Stimulated activated CD4-positive, alpha-beta T cell treated with anti-CD3 and anti-CD28 coated beads, TNF-alpha, amount 100 ng/mL, for 48 hours (primary cell): Measurements from ENCODE around the gene OR52W1.

Source experiments
- DNase-seq, 3 donors: peaks; one replicate each; pipeline ENCODE4 v3.0.0-alpha.2; 2020; ENCODE audit warnings: low read depth in 3 of 3

The OR52W1 gene, protein sequence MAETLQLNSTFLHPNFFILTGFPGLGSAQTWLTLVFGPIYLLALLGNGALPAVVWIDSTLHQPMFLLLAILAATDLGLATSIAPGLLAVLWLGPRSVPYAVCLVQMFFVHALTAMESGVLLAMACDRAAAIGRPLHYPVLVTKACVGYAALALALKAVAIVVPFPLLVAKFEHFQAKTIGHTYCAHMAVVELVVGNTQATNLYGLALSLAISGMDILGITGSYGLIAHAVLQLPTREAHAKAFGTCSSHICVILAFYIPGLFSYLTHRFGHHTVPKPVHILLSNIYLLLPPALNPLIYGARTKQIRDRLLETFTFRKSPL

DNA sequence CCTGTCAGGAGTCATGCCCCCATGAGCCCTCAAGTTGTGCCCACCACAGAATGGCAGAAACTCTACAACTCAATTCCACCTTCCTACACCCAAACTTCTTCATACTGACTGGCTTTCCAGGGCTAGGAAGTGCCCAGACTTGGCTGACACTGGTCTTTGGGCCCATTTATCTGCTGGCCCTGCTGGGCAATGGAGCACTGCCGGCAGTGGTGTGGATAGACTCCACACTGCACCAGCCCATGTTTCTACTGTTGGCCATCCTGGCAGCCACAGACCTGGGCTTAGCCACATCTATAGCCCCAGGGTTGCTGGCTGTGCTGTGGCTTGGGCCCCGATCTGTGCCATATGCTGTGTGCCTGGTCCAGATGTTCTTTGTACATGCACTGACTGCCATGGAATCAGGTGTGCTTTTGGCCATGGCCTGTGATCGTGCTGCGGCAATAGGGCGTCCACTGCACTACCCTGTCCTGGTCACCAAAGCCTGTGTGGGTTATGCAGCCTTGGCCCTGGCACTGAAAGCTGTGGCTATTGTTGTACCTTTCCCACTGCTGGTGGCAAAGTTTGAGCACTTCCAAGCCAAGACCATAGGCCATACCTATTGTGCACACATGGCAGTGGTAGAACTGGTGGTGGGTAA, at the start of gene OR52W1:
OR52W1 (plus strand) TSS at position 51 of the 637 bp plus-strand sequence; CDS start at position 51, 0 bp downstream.
- DNase-seq, result no peak

DNA sequence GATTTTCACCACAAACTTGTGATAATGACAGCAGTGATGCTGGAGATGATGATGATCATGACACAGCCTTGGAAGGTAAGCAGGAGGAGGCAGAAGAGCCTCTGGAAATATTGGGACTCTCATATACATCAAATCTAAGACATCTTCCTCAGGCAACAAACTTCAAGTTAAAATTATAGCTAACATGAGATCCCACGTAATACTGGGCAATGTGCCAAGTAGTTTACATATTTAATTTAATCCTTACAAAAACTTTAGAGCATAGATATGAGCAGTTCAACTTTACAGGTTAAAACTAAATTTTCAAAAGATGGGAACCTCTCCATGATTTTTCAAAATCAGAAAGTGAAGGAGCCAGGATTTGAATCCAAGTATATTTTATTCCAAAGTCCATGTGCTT, 47.9 kb upstream of the OR52W1 start:
- DNase-seq, result no peak

DNA sequence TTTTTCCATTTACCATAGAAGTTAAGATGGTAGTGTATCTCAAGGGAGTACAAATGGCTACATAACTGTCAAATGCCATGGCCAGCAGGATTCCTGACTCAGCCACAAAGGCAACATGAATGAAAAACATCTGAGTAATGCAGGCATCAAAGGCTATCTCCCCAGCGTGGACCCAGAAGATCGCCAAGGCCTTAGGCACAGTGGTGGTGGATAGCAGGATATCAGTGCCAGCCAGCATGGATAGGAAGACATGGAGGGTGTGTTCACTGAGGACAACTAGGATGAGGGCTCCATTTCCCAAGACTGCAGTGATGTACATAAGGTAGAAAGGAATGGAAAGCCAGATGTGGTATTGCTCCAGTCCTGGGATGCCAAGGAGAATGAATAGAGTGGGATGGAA, 46.9 kb upstream of the OR52W1 start:
- DNase-seq, result no peak

DNA sequence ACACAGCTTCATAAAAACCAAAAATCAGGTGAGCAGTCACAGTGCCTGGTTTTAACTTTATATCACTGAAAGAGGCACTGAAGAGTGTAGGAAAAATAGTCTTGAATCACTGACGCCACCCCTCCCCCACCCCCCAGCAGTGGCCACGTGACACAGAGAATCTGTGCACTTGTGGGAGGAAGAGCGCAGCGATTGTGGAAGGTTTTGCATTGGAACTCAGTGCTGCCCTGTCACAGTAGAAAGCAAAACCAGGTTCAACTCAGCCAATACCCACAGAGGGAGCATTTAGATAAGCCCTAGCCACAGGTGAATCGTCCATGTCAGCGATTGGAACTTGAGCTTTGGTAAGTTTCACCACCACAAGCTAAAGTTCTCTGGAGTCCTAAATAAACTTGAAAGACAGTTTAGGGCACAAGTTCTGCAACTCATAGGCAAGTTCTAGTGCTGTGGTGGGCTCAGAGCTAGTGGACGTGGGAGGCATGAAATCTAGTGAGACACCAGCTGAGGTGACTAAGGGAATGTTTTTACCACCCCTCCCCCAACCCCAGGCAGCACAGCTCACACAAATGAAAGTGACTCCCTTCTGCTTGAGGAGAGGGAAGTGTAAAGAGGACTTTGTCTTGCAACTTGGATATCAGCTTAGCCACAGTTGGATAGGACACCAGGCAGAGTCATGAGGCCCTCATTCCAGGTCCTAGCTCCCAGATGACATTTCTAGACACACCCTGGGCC, 42.2 kb upstream of the OR52W1 start:
- no peak for DNase-seq

DNA sequence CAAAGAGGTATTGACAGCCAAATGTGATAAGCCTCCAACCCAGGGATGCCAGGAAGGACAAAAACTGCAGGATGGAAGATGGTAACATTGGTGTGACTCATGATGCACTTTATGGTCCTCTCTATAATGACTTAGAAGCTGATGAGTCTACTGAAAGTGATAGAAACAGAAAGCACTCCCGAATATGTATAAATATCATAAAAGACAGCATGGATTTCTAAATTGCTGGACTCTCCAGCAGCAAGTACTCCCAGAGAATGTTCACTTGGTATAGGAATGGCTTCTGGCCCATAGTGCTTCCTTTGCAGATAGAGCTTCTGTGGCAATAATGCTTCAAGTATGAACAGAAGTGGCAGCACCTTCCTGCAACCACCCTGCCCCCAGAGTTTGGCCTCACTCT, 28.8 kb upstream of the OR52W1 start, which contains the start of gene OR52B2:
OR52B2 (minus strand) TSS at position 101 of the 400 bp plus-strand sequence; CDS start at position 101, 0 bp downstream.
- DNase-seq, result no peak

DNA sequence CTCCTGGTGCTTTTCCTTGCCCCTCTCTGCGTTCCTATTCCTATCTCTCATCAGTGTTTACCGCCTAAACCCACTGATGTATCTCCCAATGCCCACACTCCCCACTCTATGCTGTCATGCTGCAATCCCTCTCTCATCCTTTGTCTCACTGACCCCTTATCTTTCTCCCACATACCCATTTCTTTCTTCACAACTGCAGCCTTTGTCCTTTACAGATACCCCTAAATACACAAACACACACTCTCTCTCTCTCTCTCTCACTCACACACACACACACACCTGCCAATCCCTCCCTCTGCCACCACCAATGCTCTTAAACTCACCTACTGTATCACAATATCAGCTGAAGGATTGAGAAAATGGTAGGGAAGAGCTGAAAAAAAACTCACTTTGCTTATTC, 23.6 kb upstream of the OR52W1 start:
- DNase-seq, result no peak

DNA sequence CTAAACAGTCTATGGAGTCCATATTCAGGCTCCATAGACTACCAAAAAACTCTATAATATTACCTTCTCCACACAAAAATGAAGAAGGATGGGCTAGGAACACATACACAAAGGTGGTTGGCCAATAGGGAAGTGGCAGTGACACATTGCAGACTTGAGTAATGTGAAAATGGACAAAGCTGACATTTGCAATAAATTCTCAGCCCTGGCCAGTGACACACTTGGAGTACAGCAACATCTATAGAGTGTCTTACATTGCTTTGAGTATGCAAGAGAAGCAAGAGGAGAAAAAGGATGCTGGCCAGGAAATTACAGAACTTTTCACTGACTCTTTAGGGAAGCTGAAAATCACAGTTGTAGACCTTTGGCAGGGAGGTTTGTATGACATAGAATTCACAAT, 7.3 kb upstream of the OR52W1 start:
- no peak for DNase-seq

DNA sequence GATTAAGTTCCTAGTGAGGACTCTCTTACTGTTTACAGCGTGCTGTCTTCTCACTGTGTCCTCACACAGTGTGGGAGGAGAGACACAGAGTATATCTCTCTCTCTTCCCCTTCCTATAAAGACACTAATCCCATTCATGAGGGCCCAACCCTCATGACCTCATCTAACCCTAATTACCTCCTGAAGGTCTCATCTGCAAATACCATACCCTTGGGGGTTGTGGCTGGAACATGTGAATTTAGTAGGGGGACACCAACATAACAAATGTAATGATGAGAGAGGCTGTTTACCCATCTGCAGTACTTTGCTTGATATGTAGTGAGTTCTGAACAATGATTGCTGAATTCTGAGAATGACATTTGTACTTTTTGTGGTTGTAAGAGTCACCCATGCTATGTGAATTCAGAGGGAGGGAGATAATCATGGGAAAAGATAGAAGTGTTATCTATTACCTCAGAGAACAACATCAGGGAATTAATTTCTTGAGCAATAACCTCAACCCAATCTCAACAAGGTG, 4.9 kb upstream of the OR52W1 start:
- no peak for DNase-seq

DNA sequence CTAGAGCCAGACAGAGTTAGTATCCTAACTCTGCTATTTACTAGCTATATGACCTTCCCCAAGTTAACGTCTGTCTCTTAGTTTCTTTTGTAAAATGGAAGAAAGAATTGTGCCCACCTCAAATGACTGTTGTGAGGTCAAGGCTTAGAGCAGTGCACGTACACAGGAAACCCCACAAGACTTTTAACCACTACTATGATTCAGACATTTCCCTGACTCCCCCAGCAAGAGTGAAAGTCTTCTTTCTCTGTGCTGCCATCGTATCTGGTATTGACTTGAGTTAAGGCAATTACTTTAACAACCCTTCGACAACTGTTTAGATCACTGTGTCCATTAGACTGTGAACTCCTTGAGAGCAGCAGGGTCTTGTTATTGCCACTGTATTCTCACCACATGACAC, 2.6 kb upstream of the OR52W1 start:
- DNase-seq, result no peak

DNA sequence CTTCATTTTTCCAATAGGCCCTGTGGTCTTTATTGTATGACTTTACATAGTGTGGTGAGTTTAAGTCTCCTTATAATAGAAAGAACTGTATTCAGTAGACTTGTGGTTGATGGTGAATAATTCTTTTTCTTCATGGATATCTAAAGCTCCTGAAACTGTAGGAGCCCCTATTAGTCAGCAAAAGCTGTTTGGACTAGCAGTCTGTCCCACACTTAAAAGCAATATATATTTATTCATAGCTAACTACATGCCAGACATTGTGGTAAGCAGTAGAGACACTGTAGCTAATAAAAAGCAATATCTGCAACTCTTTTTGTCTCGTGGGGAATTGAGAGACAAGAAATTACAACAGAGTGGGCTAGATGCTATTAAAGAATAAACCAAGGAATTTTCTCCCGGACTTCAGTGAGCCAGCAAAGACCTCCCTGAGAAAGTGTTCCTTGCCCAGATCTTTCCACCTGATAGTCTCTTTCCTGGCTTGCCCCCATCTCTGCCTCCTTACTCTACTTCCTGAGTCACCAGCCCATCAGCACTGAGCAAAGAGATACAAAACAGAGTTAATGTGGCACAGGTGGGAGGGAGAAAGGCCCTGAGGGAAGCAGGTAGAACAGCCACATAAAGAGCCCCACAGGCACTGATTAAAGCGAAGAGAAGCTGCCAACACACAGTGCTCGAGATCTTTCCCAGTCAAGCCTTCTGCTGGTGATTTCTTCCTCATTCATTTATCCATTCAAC, 1.4 kb upstream of the OR52W1 start:
- no peak for DNase-seq

DNA sequence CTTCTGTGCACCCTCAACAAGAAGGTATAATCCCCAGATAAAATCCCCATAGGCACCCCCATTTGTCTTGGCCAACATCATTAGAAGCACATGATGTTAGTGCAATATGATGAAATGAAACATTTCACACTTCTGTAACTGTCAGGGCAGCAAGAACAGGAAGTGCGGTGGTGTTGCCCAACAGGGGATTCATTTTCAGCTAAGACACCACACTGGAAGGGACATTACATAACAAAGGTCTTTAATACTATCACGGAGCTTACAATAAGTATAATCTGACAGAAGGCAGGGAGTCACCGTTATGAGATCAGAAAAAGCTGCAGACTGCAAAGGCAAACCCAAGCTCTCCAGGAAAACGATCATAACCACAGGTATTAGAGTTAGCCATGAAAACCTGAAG, 2.0 kb downstream of the OR52W1 start:
- no peak for DNase-seq

DNA sequence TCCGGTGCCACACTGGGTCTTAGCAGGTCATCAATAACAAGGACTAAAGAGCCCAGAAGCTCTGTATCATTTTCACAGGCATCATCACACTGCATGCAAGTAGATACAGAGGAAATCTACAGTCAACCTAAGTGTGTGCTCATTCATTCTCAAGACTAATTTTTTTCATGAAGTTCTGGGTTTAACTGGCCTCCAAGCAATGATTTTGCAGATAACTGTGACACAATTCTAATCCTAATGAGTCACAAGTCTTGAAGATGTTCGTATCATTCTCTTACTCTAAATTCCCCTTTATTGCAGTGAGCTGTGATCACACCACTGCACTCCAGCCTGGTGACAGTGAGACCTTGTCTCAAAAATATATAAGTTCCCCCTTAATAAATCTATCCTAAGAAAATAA, 2.5 kb downstream of the OR52W1 start:
- DNase-seq, result no peak

DNA sequence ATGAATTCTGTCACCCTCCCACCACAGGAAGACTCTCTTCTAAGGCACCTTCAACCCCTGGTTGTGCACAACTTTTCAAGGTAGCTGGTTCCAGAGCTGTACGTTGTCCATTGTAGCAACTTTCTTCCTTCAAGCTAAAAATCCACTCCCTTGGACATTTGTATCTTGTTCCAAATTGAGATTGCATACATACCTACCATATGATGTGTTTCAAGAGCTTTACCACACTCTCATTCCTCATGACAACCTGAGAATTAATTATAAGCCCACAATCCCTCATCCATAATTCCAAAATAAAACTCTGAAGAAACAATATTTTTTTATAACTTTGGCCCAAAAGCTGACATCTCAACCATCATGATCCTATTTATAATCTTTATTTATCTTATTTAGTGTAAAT, 3.0 kb downstream of the OR52W1 start:
- no peak for DNase-seq

DNA sequence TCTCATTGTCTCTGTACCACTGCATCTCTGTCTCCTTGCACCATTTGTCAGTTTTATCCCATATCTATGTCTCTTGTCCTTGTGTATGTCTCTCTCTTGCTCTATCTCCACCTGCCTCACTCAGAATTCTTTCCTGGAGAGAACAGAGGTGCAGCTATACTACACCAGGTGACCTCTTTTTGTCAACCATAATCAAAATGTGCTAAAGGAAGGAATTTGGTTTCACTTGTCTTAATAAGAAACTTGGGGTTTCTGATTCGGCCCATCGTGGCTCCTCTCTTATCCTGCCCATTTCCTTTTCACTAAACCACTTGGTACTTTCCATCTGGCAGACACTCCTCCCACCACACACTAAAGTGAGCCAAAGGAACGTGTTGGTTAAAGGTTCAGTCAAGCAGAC, 4.3 kb downstream of the OR52W1 start:
- no peak for DNase-seq

DNA sequence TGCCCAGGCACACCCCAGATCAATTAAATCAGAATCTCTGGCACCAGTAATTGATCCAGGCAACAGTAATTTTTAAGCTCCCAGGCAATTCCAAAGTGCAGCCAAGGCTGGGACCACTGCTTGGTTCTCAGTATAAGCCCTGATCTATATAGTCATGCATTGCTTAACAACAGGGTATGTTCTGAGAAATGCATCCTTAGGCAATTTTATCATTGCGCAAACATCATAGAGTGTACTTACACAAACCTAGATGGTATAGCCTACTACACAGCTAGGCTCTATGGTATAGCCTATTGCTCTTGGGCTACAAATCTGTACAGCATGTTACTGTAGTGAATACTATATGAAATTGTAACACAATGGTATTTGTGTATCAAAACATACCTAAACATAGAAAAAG, 5.7 kb downstream of the OR52W1 start:
- no peak for DNase-seq

DNA sequence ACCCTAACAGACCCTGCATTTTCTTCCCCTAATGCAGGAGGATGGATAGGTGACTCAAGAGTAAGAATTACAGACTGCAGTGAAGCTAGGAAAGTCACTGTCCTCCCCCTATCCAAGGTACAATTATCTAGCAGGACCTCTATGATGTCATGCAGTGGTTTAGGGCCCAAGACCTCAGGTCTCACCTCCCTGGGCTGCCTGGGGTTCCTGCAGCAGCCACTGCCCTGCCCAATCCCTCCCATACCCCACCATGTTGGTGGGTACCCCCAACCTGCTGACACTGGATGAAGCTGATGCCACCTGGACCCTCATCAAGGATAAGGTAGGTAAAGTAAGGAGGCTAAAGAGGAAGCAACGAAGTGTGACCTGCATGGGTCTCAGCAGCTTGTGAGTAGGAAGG, 6.3 kb downstream of the OR52W1 start, which contains the start of gene C11orf42:
C11orf42 (plus strand) TSS at position 192 of the 400 bp plus-strand sequence; CDS start at position 251, 59 bp downstream.
- DNase-seq, result no peak

DNA sequence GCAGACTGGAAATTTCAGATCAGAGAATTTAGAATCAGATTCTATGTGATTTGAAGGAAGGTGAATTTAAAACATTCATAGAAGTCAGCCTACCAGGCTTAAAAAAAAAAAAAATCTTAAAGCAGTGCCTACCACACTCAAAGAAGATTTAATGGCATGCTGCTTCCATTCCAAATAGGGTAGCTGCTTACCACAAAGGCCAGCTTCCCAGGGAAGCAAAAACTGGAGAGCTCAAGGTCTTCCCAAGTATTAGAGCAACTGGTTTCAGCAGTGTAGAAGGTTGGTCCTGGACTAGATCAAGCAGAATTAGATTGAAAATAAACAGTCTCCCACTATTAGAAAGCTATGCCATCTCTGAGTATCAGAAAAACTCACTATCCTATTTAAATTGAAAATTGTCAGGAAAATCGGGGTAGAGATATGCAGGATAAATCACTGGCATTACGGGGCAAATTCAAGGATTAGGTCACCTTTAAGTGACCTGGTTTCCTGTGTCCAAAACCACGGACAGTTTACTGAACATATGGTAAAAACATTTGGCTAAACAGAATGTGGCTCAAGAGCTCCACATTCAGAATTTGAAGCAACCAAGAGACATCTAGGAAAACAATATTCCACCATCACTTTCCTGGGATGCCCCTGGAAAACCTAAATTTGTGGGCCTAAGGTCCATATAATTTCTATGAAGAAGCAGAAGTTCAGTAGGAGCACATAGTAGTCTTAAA, 7.6 kb downstream of the OR52W1 start:
- DNase-seq, result no peak

DNA sequence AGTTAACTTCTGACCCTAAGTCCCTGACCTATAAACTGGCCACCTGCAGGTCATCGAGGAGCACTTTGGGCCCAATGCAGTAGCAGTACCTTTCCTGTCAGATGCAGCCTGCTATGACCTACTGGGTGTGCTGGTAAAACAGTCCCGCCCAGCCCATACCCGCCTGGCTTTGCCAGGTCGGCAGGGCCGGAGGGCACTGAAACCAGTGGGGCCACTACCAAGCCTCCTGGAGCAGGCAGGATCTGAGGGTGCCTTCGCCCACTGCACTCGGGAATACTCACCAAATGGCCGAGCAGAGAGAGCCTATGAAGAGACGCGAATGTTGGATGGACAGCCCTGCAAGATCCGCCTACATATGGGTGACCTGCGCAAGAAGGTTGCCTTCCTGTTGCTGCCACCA, 10.8 kb downstream of the OR52W1 start:
- no peak for DNase-seq

DNA sequence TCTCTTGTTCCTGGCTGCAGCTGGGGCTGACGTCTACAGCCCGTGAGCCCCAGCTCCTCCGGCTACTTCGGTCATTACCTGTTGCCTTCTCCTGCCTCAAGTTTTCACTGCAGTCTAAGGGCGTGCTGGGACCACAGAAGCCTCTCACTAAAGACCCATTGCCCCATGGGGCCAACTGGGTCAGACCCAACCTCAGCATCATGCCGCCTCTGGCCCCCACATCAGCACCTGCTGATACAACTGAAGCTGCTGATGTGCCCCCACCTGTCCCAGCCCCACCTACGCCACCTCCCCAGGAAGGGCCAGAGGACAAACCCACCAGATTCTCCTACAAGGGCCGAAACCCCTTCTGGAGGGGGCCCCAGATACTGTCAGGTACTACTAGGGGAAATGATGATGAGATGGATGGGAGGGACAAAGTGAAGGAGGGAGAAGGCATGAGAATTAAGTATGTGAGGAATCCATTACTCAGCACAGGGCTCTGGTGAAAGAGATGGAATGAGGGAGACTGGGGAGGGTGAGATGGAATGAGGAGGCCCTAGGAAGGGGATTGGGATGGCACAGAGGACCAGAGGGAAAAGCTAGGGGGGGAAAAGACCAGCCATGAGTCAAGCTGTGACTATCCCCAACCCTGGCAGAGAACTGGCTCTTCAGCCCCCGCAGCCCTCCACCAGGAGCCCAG, 11.4 kb downstream of the OR52W1 start:
- no peak for DNase-seq

DNA sequence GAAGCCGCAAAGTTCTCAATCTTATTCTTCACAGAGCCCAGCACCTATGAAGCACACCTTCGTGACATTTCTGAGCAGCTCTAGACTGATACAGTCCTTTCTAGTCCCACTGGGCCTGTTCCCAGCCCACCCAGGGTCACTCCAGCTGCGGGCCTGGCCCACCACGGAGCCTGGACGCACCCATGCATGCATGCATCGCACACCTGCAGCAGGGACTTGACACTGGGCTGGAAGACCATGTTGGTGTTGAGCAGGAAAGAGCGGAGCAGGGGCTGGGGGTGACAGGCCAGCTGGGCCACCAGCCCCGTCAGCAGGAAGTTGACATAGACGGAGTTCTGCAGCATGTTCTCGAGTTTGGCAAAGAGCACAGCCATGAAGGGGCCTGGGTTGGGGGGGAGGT, 15.5 kb downstream of the OR52W1 start:
- DNase-seq, result no peak

DNA sequence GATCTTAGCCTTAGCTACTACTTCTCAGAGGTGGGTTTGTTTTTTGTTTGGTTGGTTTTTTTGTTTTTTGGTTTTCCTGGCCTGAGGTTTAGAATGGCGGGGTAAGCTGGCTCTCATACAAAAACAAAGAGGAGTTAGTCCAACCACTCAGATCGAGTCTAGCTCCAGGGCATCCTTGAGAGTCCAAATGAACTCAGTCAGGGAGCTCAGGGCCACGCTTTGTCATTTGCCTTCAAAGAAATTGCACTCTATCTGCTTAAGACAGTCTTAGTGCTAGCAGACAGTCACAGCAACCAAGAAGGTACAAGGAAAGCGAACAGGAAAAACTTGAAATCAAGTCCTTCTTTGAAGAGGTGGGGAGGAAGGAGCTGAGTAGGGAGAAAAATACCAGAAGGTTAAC, 17.5 kb downstream of the OR52W1 start:
- no peak for DNase-seq
